NCI-H345 (cell line): ENCODE measurements around the gene FNIP1.
"Not testable (repeated sequence)": the region's sequence is repeated elsewhere in the genome, so short reads cannot be mapped to it uniquely, and the experiment has no call there.

Experiments used
- DNase-seq: peaks from one replicate; lab custom pipeline; 2025; lab: John Stamatoyannopoulos, UW

Gene FNIP1

DNA sequence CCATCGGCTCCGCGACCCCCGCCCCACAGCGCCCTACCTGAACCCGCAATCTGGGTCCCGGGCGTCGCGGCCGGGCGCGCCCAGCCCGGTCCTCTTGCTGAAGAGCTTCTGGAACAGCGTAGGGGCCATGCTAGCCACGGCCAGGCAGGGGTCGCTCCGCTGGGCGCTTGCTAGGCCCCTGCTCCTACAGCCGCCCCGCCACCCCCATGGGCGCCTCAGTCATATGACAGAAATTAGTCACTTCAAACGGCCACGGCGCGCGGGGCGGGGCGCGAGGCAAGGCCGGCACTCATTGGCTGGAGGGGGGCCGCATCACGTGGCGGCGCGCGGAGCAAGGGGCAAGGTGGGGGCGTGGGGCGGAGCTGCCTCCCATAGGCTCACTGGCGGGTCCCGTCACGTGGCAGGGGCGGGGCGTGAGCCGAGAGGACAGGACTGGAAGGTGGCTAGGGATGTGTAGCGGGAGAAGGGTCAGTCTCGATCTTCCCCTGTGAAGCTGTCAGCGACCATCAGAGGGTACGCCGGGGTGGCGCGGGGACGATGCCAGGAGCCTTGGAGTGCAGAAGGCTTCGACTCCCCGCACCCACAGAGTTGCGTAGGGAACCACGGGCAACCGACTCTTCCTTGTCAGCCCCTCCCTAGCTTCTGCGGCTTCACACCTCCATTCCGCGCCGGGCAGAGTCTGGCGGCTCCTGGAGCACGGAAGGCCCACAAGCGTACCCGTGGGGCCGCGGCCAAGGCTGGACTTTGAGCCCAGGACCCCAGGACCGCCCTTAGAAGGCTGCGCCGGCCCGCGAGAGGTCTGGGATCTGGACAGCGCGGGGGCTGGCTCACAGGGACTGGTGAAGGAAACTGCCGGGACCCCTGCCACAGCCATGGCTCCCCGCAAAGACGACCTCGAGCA, at the start of gene FNIP1:
TSS of gene FNIP1 (minus strand) at position 225 of the 901 bp plus-strand sequence. CDS start at position 129, 96 bp downstream.
- peak; percentile 96 for DNase-seq

DNA sequence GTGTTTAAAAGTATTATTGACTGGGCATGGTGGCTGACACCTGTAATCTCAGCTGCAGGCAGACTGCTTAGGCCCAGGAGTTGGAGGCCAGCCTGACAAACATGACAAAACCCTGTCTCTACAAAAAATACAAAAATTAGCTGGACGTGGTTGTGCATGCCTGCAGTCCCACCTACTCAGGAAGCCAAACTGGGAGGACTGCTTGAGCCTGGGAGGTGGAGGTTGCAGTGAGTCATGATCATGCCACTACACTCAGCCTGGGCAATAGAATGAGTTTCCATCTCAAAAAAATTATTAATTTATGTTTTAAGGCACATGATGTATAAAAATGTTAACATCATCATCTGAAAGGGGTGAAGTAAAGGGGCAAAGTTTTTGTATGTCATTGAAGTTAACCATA, 49.7 kb upstream of the FNIP1 start:
- no peak for DNase-seq

DNA sequence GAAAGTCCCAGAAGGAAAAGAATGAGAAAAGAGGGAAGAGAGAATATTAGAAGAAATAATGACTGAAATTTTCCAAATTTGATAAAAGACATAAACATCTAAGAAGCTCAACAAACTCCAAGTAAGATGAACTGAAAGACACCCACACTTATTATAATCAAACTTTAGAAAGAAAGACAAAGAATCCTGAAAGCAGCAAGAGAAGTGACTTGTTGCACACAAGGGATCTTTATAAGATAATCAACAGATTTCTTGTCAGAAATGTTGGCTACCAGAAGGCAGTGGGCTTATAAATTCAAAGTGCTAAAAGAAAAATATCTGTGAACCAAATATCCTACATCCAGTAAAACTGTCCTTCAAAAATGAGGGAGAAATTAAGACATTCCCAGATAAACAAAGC, 49.0 kb upstream of the FNIP1 start:
- no peak for DNase-seq

DNA sequence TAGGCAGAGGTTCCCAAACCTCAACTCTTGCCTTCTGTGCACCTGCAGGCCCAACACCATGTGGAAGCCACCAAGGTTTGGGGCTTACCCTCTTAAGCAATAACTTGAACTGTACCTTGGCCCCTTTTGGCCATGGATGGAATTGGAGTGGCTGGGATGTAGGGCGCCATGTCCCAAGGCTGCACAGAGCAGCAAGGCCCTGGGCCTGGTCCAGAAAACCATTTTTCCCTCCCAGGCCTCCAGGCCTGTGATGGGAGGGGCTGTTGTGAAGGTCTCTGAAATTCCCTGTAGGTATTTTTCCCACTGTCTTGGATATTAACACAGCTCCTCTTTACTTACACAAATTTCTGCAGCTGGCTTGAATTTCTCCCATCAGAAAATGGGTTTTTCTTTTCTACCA, 46.2 kb upstream of the FNIP1 start:
- not testable (repeated sequence) for DNase-seq

DNA sequence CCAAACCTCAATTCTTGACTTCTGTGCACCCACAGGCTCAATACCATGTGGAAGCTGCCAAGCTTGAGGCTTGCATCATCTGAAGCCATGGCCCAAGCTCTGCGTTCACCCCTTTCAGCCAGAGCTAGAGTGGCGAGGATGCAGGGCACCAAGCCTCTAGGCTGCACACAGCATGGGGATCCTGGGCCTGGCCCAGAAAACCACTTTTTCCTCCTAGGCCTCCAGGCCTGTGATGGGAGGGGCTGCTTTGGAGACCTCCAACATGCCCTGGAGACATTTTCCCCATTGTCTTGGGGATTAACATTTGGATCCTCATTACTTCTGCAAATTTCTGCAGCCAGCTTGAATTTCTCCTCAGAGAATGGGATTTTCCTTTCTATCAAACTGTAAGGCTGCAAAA, 35.9 kb upstream of the FNIP1 start:
- not testable (repeated sequence) for DNase-seq

DNA sequence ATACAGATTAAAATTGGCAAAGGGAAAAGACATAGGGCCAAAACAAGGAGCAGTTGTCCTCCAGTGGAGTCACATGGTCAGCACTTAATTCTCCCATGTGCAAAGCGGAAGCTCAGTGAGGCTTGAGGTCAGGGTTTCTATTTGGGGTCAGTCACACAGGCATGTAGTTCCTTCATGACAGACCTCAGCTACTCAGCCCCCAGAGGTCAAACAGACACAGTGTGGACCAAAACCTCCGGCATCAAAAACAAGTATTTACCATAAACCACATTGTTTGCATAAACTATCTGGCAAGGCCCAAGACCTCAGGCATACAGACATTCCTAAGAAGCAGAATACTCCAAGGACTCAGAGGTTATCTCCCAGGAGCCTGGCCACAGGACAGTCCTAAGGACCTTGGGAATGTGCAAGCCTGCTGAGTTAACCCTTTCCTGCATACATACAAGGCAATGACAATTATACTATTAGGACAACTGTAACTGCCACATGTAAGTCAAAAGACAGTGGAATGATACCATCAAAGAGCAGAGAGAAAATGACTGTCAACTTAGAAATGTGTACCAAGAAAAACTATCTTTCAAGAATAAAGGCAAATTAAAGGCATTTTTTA, 28.7 kb upstream of the FNIP1 start:
- DNase-seq = no peak

DNA sequence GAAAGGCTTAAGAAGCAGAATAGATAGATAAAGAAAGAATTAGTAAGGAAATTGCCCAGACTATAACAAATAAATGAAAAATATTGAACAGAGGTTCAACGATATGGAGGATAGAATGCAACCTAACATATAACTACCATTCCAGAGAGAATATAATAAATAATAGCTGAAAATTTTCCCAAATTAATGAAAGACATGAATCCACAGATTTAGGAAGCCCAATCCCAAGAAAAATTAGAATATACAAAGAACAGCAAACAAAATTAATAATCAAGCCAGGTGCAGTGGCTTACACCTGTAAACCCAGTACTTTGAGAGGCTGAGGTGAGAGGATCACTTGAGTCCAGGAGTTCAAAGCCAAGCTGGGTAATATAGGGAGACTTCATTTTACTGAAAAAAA, 27.8 kb upstream of the FNIP1 start:
- DNase-seq = no peak

DNA sequence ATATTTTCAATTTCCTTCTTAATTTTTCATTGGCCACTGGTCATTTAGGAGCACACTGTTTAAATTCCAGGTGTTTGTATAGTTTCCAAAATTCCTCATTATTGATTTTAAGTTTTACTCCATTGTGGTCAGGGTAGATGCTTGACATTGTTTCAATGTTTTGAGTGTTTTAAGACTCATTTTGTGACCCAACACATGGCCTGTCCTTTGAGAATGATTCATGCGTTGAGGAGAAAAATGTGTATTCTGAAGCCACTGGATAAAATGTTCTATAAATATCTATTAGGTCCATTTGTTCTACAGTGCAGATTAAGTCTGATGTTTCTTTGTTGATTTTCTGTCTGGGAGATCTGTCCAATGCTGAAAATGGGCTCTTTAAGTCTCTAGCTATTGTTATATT, 24.4 kb upstream of the FNIP1 start:
- no peak for DNase-seq

DNA sequence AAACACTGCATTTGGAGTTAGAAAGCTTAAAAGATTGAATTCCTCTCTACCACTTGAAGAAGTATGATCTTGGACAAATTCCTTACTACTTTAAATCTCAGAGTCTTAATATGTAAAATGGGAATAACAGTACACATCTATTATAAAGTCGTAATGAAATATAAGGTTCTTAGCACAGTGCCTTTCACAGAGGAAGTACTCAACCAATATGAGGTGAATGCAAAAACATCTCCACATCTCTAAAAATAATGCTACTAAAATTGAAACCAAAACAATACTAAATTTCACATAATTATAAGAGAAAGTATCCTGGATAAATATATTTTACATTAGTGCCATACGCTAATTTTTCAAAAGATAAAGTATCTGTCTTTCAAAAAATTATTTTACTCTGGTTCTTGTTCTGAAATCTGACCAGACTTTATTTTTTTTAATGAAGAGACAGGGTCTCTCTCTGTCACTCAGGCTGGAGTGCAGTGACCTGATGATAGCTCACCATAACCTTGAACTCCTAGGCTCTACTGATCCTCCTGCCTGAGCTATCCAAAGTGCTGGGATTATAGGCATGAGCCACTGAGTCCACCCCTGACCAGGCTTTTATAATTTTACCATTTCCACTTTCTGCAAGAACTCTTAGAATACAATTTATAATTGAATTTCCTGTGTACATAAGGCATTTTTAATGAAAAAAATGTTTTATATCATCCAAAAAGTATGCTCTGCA, 21.3 kb upstream of the FNIP1 start:
- no peak for DNase-seq

DNA sequence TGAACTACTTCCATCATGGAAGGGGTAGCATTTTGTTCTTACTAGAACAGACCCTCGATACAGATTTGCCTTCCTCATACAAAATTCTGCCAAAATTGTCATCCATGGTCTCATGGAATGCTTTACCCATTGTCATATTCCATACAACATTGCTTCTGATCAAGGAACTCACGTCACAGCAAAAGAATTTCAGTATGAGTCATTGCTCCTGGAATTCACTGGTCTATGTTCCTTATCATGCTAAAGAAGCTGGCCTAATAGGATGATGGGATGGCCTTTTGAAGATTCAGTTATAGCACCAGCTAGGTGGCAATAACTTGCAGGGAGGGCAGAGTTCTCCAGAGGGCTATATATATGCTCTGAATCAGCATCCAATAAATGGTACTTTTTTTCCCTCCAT, 18.2 kb upstream of the FNIP1 start:
- DNase-seq = no peak

DNA sequence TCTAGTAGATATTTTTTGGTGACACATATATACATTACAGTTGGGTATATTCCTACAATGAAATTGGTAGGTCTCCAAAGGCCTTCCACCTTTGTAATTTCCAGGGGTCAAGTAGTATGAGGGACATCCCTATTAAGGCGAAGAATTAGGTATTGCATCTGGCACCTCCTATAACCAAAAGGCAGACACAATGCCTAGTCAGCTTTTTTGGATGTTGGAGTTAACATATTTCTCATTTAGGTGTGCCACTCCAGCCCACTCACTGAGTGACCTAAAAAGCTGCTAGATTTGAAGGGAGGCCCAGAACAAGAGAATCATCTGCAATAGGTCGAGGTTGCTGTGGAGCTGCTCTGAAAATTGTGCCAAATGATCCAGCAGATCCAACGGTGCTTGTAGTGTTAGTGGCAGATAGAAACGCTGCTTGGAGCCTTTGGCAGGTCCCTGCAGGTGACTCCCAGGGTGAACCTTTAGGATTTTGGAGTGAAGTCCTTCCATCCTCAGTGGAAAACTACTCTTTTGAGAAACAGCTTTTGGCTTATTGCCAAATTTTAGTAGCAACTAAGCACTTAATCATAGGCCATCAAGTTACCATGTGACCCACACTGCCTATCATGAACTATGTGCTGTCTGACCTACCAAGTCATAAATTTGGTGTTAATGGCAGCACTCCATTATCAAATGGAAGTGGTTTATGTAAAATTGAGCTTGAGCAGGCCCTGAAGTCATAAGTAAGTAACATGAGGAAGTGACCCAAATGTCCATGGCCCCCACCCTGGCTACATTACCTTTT, 15.7 kb upstream of the FNIP1 start:
- no peak for DNase-seq

DNA sequence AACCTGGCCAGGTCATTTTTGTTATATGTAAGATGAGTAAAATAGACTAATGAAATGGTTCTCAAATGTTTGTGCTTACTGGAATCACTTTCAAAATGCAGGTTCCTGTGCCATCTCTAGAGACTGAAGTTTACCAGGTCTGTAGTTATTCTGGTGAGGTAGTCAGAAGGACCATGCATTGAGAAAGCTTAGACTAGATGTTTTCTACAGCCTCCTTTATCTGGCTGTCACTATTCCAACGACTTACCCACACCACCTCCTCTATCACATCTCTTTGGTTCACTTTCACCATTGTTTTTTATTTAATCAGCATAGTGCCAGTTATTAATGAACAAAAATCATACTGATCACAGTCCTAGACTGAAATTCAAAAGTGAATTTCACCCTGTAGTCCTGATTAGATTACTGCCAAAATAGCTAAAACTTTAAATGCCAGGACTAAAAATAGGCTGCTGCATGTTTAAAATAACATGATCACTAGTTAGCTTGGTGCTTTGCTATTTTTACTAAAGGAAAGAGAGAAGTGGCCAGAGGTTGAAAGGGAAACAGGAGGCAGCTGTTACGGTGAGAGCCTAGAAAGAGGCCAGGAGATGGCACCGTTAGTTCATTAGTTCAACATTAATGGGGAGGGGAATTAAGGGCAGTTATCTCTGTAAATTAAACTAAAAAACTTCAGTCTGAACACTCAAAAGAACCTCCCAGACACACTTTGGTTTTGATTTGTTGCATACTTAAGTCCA, 13.9 kb upstream of the FNIP1 start:
- no peak for DNase-seq

DNA sequence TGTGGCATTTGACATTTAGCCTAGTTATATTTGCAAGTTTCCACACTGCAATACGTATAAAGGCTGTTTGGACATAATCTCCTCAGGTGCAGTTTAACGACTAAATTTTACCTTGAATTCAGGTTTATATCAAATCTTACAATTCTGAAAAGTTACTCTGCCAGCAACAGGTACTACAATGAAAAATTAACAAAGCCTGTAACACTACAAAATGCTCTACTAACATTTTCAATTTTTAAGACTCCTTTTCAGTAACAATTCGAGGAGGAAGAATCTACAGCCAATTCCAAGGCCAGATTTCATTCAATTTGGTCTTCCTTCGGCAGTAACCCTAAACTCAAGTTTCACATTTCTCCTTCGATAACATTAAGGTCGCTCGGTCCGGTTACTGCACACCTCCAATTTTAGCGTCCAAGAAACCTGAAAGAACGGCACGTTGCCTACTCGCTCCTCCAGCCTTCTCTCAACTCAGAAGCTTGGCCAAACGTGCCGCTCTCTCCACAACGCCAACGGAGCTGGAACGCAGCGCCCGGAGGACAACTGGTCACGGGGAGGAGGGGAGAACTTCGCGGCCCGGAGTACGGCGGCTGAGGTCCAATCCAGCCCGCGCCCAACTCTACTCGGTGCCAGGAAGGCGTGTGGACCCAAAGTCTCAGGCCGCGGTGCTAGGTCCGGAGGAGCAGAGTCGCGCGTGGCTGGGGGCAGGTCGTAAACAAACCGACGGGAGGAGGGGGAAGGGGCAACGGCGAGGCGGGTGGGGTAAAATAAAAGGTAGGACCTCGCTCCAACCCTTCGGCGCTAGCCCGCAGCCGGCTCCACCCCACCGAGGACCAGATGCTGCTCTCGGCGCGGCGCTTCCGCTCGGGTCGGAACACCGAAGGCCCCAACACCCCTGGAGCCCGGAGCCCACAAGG, 681 bp downstream of the FNIP1 start:
- peak; percentile 30 for DNase-seq

DNA sequence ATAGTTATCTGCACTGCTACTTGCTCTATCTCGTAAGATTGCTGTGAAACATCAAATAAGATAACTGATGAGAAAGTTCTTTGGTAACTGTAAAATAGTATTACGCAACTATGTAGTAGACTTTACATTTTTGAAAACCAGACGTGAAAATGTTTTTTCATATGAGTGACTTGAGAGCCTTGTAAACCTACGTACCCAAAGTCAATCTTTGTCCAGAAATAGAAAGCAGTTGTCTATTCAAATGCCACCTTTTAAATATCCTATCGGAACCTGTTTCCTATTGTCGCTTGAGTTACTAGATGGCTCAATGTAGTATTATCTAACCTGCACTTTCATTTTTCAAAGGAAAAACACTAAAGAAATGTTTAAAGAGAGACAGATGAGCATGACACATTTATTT, 1.6 kb downstream of the FNIP1 start:
- no peak for DNase-seq

DNA sequence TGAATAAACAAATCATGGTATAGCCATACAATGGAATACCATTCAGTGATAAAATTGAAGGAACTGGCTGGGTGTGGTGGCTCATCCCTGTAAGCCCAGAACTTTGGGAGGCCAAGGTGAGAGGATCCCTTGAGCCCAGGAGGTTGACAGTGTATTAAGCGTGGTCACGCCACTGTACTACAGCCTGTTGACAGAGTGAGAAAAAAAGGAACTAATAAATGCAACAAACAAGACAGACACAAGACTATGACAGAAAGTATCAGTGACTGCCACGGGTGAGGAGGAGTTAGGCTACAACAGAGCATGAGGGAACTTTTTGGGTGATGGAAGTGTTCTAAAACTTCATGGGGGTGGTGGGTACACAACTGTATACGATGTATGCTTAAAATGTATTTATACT, 2.2 kb downstream of the FNIP1 start:
- DNase-seq = no peak

DNA sequence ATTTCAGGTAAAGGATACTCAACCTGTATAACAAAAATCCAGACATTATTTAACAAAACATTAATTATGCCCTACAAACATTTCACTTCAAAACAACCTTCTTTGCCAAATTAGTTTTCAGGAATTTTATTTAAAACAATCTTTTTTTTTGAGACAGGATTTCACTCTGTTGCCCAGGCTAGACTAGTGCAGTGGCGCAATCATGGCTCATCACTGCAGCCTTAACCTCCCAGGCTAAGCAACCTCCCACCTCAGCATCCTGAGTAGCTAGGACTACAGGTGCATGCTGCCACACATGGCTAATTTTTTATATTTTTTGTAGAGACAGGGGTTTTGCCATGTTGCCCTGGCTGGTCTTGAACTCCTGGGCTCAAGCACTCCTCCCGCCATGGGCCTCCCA, 3.9 kb downstream of the FNIP1 start:
- no peak for DNase-seq

DNA sequence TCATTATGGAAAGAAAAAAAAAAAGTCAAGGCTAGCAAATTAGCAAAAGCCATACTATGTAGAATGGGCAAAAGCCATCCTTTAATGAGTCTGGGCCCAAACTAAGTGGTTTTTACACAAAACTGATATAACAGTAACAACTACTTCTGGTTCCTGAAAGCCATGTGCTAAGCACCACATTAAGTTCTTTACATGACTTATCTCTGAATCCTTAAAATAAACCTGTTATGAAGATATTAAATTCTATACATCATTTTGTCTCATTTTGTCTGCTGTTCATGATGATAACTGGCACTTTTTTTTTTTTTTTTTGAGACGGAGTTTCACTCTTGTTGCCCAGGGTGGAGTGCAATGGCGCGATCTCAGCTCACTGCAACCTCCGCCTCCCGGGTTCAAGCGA, 5.0 kb downstream of the FNIP1 start:
- no peak for DNase-seq

DNA sequence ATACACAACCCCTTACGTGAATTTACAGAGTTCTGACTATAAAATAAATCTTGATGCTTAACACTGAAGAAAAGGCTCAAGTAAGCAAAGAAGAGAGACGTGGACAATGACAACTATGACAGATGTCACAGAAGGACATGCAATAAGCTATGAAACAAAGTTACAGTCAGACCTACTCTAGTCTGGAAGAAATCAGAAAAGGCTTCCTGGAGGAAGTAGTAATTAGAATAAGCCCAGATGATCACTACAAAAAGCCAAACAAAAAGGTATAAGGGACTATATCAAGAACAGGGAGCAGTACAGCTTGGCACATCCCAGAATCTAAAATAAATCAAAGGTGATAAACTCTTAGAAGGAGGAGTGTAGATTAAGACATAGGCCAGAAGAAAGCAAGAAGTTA, 6.3 kb downstream of the FNIP1 start:
- DNase-seq = no peak

DNA sequence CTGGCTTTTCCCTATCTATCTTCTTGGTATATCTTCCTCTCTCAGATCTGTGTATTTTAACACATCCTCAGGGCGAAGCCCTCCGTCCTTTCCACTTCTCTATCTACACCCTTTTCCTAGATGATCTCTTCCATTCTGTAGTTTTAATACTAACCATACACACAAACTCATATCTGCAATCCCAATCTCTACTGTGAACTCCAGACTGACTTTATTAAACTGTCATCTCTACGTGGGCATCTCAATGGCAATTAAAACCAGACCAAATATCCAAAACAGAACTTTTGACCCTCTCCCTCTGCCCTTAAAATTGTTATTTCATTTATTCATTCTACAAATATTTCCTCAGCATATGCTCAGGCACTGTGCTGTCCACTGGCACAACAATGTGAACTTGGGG, 7.1 kb downstream of the FNIP1 start:
- no peak for DNase-seq

DNA sequence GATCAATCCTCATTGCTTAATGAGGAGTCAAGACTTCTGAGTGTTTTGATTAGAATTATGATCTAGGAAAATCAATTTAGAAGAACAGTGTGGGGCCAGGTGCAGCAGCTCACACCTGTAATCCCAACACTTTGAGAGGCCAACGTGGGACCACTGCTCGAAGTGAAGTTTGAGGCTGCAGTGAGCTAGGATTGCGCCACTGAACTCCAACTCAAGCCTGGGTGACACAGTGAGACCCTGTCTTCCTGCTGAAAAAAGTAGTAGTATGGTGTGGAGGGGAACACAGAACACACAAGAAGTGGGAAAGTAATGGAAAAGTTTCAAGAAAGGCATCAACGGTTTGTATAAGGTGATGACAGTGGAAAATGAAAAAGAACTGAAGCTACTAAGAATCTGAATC, 9.1 kb downstream of the FNIP1 start:
- no peak for DNase-seq
